H9 (cell line): ENCODE data around the gene SEMA5A. TPM values are rescaled to one million over a fixed set of nuclear protein-coding genes. Genes with fewer than 3 reads are reported as not detected.

ENCODE experiments used
- DNase-seq: peaks from one replicate; pipeline ENCODE4 v3.0.0-alpha.2; 2017
- H2AFZ ChIP-seq: one replicate; pipeline ENCODE4 v1.6.1; 2013; ENCODE audit warnings: mild to moderate bottlenecking, low read length, control low read depth, moderate library complexity
- H2AK5ac ChIP-seq: 2 replicates; pipeline ENCODE4 v1.6.1; 2013; ENCODE audit warnings: low read length, control low read depth, mixed read lengths; ENCODE audit not compliant: insufficient read length
- H2BK120ac ChIP-seq: one replicate; pipeline ENCODE4 v1.6.1; 2013; ENCODE audit warnings: low read depth, mild to moderate bottlenecking, low read length, control low read depth, inconsistent platforms; ENCODE audit not compliant: poor library complexity, severe bottlenecking
- H2BK12ac ChIP-seq: 2 replicates; pipeline ENCODE4 v1.6.1; 2013; ENCODE audit warnings: low read length, control low read depth, mixed read lengths, low read depth; ENCODE audit not compliant: insufficient read length
- H2BK15ac ChIP-seq: 2 replicates; pipeline ENCODE4 v1.6.1; 2013; ENCODE audit warnings: low read depth, low read length, control low read depth
- H2BK20ac ChIP-seq: one replicate; pipeline ENCODE4 v1.6.1; 2013; ENCODE audit warnings: low read depth, mild to moderate bottlenecking, low read length, control low read depth, inconsistent platforms; ENCODE audit not compliant: poor library complexity, severe bottlenecking
- H2BK5ac ChIP-seq: 2 replicates; pipeline ENCODE4 v1.6.1; 2013; ENCODE audit warnings: low read length, control low read depth, mixed read lengths; ENCODE audit not compliant: insufficient read length
- H3K14ac ChIP-seq: 2 replicates; pipeline ENCODE4 v1.6.1; 2013; ENCODE audit warnings: low read length, control low read depth; ENCODE audit not compliant: insufficient read depth
- H3K18ac ChIP-seq: 2 replicates; pipeline ENCODE4 v1.6.1; 2013; ENCODE audit warnings: low read depth, mild to moderate bottlenecking, mixed read lengths, low read length, control low read depth; ENCODE audit not compliant: insufficient read length
- H3K23ac ChIP-seq: 2 replicates; pipeline ENCODE4 v1.6.1; 2013; ENCODE audit warnings: low read length, control low read depth, mixed read lengths, low read depth; ENCODE audit not compliant: insufficient read length
- H3K23me2 ChIP-seq: 2 replicates; pipeline ENCODE4 v1.6.1; 2013; ENCODE audit warnings: low read depth, mild to moderate bottlenecking, mixed read lengths, low read length, control low read depth; ENCODE audit not compliant: insufficient read length, poor library complexity, severe bottlenecking
- H3K27ac ChIP-seq: 2 replicates; pipeline ENCODE4 v1.5.1; 2013; ENCODE audit warnings: low read length, control low read depth, mixed read lengths, low read depth; ENCODE audit not compliant: insufficient read length
- H3K27me3 ChIP-seq: 2 replicates; pipeline ENCODE4 v1.6.1; 2013; ENCODE audit warnings: low read length, control low read depth, inconsistent platforms; ENCODE audit not compliant: insufficient read depth
- H3K4ac ChIP-seq: 2 replicates; pipeline ENCODE4 v1.6.1; 2013; ENCODE audit warnings: low read depth, mild to moderate bottlenecking, control low read depth, inconsistent platforms, low read length, moderate library complexity
- H3K4me1 ChIP-seq: 2 replicates; pipeline ENCODE4 v1.6.1; 2013; ENCODE audit warnings: low read length, control low read depth, inconsistent platforms; ENCODE audit not compliant: insufficient read depth
- H3K4me2 ChIP-seq: 2 replicates; pipeline ENCODE4 v1.6.1; 2013; ENCODE audit warnings: low read length, control low read depth, mixed read lengths; ENCODE audit not compliant: insufficient read length, insufficient read depth
- H3K56ac ChIP-seq: 2 replicates; pipeline ENCODE4 v1.6.1; 2013; ENCODE audit warnings: low read depth, mild to moderate bottlenecking, mixed read lengths, low read length, control low read depth; ENCODE audit not compliant: insufficient read length
- H3K79me1 ChIP-seq: 2 replicates; pipeline ENCODE4 v1.6.1; 2013; ENCODE audit warnings: low read depth, mild to moderate bottlenecking, moderate library complexity, low read length, control low read depth, inconsistent platforms; ENCODE audit not compliant: insufficient read depth, poor library complexity, severe bottlenecking
- H3K79me2 ChIP-seq: 2 replicates; pipeline ENCODE4 v1.6.1; 2013; ENCODE audit warnings: low read length, control low read depth, inconsistent platforms; ENCODE audit not compliant: insufficient read depth
- H3K9ac ChIP-seq: 2 replicates; pipeline ENCODE4 v1.6.1; 2013; ENCODE audit warnings: low read length, control low read depth, mixed read lengths; ENCODE audit not compliant: insufficient read length; ENCODE audit errors: extremely low read depth
- H3K9me3 ChIP-seq: one replicate; pipeline ENCODE4 v1.6.1; 2013; ENCODE audit warnings: low read depth, low read length, inconsistent platforms; ENCODE audit not compliant: control insufficient read depth
- H3T11ph ChIP-seq: one replicate; pipeline ENCODE4 v1.6.1; 2013; ENCODE audit warnings: mild to moderate bottlenecking, low read length, control low read depth, inconsistent platforms
- H4K20me1 ChIP-seq: one replicate; pipeline ENCODE4 v1.6.1; 2013; ENCODE audit not compliant: control insufficient read depth, insufficient read length, insufficient read depth
- H4K5ac ChIP-seq: 2 replicates; pipeline ENCODE4 v1.6.1; 2013; ENCODE audit warnings: low read depth, mild to moderate bottlenecking, mixed read lengths, low read length, control low read depth; ENCODE audit not compliant: insufficient read length
- H4K8ac ChIP-seq: replicated peaks from 2 replicates; pipeline ENCODE4 v1.6.1; 2013; ENCODE audit warnings: low read length, control low read depth, mixed read lengths, low read depth; ENCODE audit not compliant: insufficient read length
- H4K91ac ChIP-seq: 2 replicates; pipeline ENCODE4 v1.6.1; 2013; ENCODE audit warnings: low read depth, mild to moderate bottlenecking, moderate library complexity, mixed read lengths, low read length, control low read depth; ENCODE audit not compliant: insufficient read length
- H3K27ac Mint-ChIP-seq, 3 experiments: 2 replicates in 2 of 3; 3 replicates in 1 of 3; pipeline ENCODE4 v1.8.0; 2020 to 2021; ENCODE audit warnings: mixed read lengths in 3 of 3, mild to moderate bottlenecking in 1 of 3, moderate library complexity in 1 of 3
- H3K27me3 Mint-ChIP-seq: 2 replicates; pipeline ENCODE4 v1.8.0; 2021; ENCODE audit warnings: low read depth, mild to moderate bottlenecking, moderate library complexity, mixed read lengths
- H3K36me3 Mint-ChIP-seq, 3 experiments: 2 replicates in 2 of 3; 3 replicates in 1 of 3; pipeline ENCODE4 v1.8.0; 2020 to 2021; ENCODE audit warnings: low read depth in 3 of 3, mixed read lengths in 3 of 3; ENCODE audit not compliant: insufficient read depth in 1 of 3
- H3K4me1 Mint-ChIP-seq, 2 experiments: 2 replicates each; pipeline ENCODE4 v1.8.0; 2020; ENCODE audit warnings: mixed read lengths in 2 of 2
- H3K4me3 Mint-ChIP-seq, 2 experiments: 2 replicates in 1 of 2; 3 replicates in 1 of 2; pipeline ENCODE4 v1.8.0; 2020 to 2021; ENCODE audit warnings: mild to moderate bottlenecking in 2 of 2, mixed read lengths in 2 of 2, moderate library complexity in 1 of 2
- H3K9me3 Mint-ChIP-seq, 2 experiments: 2 replicates in 1 of 2; 3 replicates in 1 of 2; pipeline ENCODE4 v1.8.0; 2020; ENCODE audit warnings: mild to moderate bottlenecking in 2 of 2, mixed read lengths in 2 of 2, moderate library complexity in 1 of 2
- CTCF ChIP-seq: fragments of 200-600 bp; sonication (generic); conservative IDR thresholded peaks from 3 replicates; pipeline ENCODE4 v1.8.0; 2021; ENCODE audit warnings: antibody characterized with exemption, mild to moderate bottlenecking
- WGBS: extraction: QIAGEN DNeasy Blood & Tissue Kit; methylation state at CpG from one replicate; pipeline ENCODE4 v1.1.7; 2013; ENCODE audit warnings: missing lambda C conversion rate, low lambda C conversion rate, mixed read lengths; ENCODE audit not compliant: insufficient read length; ENCODE audit errors: extremely low coverage; 5-methylcytosine and 5-hydroxymethylcytosine counted together
- total RNA-seq: library from RNA; stranded (reverse); gene quantifications from 2 replicates; pipeline ENCODE4 v1.2.1, GENCODE V29; 2021

SEMA5A gene
- total RNA-seq, 1 experiment from 2014 or later: 4.3 TPM

- Histone ChIP-seq H3T11ph (no peak overlapping the region), H3K23ac (no peak overlapping the region), H3K18ac (no peak overlapping the region), H3K23me2 (no peaks in the 10 kb centered on the region), H2BK15ac (no peak overlapping the region), H3K9ac (no peak overlapping the region), H2AK5ac (no peak overlapping the region), H2BK12ac (no peak overlapping the region), H3K14ac (no peak overlapping the region), H3K4me1 (peaks cover 2% of the 10 kb centered on the region; the same call in 1 of the 2 replicates), H3K27ac (no peak overlapping the region), H3K56ac (no peak overlapping the region), H3K79me2 (no peaks in the 10 kb centered on the region), H2AFZ (no peak overlapping the region), H3K4me2 (no peak overlapping the region), H3K9me3 (no peaks in the 10 kb centered on the region), H4K5ac (no peak overlapping the region), H2BK5ac (no peak overlapping the region), H3K4ac (no peak overlapping the region), H4K8ac (no peak overlapping the region), H3K79me1 (no peaks in the 10 kb centered on the region), H2BK20ac (no peak overlapping the region), H4K20me1 (no peaks in the 10 kb centered on the region), H4K91ac (no peak overlapping the region), H2BK120ac (no peak overlapping the region), H3K27me3 (no peaks in the 10 kb centered on the region)
- peaks cover 13 to 29% (median 27%) of the 10 kb centered on the region in 3 experiments for H3K36me3 Mint-ChIP-seq
- WGBS: no CpG with 5 or more reads among the region's 4 CpGs
- H3K9me3 Mint-ChIP-seq: no peaks in the 10 kb centered on the region
- H3K27me3 Mint-ChIP-seq: no peaks in the 10 kb centered on the region
- H3K27ac Mint-ChIP-seq: no peak overlapping the region
- no peak for DNase-seq
- H3K4me1 Mint-ChIP-seq: peaks cover 2 to 5% of the 10 kb centered on the region in 2 experiments
- H3K4me3 Mint-ChIP-seq: no peak overlapping the region
- no peak for TF ChIP-seq CTCF
Observed at GRCh38 chr5:9553561-9553960, 7.7 kb upstream of the SEMA5A start.
